ENCODE data around the gene KIF2C.
"Not testable (repeated sequence)": the region's sequence is repeated elsewhere in the genome, so short reads cannot be mapped to it uniquely, and the experiment has no call there.

The KIF2C gene

DNA sequence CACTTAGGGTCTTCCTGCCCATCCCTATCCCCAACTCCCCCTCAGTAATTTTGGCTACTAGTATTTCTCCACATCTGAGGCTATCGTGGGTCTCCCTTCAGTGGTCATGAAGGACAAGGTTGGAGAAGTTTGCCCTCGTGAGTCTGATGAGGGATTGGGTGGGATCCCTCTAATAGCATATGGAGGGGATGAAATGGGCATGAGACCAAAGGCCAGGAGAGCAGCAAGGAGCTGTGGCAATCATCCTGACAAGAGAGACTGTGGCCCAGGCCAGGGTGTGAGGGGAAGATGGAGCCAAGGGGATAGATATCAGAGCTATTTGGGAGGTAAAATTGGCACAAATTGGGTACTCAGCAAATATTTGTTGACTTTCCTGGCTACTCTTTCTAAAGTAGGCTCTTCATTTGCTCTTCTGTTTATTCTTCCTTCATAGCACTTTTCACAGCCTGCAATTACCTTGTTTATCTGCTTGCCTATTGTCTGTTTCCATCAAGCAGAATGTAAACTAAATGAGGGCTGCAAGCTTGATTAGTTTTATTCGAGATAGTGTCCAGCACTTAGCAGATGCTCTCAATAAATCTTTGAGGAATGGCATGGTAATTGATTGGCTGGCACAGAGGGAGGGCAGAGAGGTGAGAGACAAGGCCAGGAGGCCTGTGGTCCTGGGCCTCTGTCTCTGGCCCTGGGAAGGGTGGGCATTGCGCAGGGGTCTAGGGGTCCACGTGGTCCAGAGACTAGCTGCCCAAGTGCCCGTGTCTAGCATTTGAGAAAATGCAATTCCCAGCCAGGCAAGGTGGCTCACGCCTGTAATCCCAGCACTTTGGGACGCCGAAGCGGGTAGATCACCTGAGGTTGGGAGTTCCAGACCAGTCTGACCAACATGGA lies 59.1 kb downstream of the KIF2C start:
- DNase-seq (ENCODE audit: low spot score): no peak

DNA sequence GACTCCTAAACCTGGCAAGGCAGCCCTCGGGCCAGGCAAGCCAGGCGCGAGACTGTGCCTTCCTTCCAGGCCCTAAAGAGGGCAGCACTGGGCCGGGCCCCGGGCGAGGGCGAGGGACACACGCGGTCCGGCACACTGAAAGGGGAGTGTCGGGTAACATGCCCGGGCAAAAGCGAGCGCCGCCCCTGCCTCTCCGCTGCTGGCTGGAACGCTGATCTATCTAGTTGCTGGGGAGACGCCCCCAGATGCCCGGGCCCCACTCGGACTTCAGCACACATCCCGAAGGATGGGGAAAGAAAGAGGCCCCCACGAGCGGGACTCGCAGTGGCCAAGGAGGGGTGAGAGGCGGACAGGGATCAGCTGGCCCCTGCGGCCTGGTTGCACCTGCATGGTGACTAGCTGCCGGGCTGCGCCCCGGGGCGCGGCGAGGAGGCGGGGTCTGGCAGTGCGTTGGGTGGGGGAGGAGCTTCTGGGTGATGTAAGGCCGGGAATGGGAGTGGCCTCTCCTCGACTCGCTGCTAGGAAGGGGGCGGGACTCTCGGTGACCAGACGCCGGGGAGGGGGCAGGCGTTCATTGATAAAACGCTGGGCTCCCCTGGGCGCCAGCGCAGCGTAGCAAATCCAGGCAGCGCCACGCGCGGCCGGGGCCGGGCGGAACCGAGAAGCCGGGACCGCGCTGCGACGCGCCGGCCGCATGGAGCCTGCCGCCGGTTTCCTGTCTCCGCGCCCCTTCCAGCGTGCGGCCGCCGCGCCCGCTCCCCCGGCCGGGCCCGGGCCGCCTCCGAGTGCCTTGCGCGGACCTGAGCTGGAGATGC lies 60.3 kb downstream of the KIF2C start, which contains the start of gene PLK3:
PLK3 (plus strand) TSS at position 608 of the 815 bp plus-strand sequence; CDS start at position 695, 87 bp downstream.
- peak; percentile 91 for DNase-seq (ENCODE audit: low spot score)

DNA sequence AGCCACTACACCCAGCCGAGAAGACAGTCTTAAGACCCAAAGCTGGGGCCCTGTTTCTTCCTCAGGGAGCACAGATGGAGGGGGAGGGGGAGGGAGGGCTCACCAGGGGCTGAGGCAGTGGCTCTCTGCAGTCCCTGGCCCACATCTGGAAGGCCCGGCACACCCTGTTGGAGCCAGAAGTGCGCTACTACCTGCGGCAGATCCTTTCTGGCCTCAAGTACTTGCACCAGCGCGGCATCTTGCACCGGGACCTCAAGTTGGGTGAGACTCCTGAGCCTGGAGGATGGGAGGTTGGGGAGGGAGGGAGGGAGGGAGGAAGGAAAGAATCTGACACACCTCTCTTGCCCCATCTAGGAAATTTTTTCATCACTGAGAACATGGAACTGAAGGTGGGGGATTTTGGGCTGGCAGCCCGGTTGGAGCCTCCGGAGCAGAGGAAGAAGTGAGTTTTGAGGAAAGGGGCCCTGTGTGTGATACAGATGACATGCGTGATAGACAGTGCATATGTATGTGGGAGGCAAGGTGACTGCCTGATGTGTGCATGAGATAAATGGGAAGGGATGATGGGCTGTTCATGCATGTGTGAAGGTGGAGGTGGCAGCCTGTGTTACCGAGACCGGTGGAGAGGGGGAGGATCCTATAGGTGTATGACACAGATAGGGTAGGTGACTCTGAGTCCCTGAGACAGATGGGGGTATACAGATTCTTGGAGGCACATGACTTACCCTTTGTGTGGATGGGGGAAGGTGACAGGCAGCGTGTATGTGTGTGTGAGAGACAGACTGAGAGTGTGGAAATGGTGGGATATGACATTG lies 62.1 kb downstream of the KIF2C start:
- DNase-seq (ENCODE audit: low spot score): no peak

DNA sequence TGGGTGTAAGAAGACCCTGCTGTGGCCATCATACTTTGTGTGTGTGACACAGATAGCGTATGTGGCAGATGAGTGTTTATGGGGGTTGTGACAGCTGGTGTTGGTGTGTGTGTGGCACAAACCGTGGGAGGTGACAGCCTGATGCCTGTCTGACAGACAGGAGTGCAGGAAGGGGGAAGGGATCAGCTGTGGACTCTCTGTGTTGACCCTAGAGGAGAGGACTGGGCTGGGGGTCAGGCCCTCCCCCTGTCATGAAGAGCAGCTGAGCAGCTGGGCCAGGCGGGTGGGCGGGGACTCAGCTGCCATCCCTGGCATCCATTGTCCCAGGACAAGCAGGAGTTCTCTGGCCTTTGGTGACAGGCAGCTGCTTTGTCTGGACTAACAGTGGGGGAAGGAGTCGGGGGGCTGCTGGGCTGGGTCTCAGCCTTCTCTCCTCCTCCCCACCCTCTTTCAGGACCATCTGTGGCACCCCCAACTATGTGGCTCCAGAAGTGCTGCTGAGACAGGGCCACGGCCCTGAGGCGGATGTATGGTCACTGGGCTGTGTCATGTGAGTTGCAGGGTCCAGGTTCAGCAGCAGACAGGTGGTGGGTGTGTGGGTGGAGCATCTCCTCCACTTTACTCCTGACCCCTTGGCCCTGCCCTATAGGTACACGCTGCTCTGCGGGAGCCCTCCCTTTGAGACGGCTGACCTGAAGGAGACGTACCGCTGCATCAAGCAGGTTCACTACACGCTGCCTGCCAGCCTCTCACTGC lies 62.8 kb downstream of the KIF2C start:
- no peak for DNase-seq (ENCODE audit: low spot score)

DNA sequence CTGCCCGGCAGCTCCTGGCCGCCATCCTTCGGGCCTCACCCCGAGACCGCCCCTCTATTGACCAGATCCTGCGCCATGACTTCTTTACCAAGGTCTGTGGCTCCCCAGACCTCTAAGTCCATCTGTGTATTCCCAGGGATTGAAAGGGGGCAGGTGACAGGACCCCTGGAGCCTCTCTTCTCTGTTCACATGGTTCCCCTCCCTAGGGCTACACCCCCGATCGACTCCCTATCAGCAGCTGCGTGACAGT lies 63.4 kb downstream of the KIF2C start:
- no peak for DNase-seq (ENCODE audit: low spot score)

DNA sequence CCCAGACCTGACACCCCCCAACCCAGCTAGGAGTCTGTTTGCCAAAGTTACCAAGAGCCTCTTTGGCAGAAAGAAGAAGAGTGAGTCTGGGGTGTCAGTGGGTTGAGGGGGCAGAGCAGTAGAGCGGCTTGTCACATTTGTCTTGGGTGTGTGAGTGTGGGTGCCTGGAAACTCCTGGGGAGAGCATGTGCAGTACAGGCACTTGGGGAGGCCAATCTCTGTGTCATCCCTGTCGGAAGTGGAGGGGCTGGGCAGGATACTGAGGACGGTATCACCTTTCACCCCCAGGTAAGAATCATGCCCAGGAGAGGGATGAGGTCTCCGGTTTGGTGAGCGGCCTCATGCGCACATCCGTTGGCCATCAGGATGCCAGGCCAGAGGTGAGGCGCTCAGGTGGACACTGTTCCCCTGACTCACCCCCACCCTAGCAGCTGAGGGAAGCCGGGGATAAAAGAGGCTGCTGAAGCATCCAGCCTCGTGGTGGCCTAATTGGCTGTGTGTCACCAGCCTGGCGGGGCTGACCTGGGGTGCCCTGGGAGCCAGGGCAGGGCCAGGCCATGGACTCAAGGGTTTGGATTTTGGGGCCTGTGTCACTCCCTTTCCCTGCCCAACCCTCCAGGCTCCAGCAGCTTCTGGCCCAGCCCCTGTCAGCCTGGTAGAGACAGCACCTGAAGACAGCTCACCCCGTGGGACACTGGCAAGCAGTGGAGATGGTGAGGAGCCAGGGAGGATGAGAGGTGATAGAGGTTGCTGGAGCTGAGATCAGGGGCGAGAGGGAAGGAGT lies 63.9 kb downstream of the KIF2C start:
- DNase-seq (ENCODE audit: low spot score): no peak

DNA sequence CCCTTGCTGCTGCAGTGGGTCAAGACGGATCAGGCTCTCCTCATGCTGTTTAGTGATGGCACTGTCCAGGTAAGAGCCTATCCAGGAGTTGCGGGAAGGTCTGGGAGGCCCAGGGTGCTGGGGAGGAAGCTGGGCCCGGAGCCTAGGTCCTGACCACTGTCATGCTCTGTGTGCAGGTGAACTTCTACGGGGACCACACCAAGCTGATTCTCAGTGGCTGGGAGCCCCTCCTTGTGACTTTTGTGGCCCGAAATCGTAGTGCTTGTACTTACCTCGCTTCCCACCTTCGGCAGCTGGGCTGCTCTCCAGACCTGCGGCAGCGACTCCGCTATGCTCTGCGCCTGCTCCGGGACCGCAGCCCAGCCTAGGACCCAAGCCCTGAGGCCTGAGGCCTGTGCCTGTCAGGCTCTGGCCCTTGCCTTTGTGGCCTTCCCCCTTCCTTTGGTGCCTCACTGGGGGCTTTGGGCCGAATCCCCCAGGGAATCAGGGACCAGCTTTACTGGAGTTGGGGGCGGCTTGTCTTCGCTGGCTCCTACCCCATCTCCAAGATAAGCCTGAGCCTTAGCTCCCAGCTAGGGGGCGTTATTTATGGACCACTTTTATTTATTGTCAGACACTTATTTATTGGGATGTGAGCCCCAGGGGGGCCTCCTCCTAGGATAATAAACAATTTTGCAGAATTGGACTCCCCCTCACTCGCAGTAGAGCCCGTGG lies 65.8 kb downstream of the KIF2C start:
- DNase-seq (ENCODE audit: low spot score): no peak

DNA sequence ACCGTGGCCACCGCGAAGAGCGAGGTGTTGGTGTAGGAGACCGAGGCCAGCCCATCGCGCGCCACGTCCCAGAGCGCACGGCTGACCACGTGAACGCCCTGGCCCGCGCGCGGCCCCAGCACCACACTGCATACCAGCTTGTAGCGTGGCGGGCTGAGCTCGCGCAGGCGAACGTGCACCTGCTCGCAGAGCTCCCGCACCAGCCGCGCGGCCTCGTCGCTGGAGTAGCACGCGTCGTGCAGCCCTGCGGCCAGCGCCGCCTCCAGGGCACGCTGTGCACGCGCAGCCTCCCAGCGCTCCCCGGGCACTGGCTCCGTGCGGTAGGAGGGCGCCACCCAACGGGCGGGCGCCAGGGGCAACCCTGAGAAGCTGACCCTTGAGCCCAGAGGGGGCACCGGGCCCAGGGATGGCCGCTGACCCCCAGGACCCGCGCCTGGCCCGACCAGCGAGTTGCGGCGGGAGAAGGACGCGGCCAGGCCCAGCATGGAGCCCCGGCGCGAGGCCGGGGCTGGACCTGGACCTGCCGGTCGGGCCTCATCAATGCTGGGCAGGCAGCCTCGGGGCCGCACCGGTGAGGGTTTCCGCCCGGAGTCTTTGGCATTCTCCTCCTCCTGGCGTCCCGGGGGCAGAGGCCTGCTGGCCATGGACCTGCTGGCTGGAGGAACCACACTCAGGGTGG lies 66.5 kb downstream of the KIF2C start:
- DNase-seq (ENCODE audit: low spot score): no peak

DNA sequence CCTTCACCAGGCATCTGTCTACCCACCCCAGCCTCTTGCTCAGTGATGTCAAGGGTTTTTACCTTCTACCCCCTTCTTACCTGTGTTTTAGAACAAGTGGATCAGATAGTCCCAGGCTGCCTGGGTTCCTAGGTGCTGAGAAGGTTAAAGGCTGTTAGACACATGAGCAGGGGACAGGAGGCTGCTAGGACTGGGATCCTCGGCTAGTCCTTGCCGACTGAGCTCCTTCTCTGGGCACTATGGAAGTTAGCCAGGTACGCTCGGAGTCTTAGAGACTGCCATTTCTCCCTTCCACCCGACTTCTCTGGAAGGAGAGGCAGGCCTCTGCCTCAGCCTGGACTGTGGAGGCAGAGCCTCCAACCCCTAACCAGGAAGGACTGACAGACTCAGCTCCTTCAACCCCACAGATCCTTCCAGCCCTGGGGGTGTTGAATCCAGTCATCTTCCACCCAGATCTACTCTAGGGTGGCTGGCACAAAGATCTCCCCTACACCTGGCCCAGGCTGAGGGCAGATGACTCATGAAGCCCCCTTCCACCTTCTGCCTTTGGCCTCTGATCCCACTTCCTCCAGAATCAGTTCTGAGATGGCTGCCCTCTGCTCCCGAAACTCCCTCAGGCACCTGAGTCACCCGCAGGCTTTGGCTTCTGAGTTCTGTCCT lies 67.2 kb downstream of the KIF2C start, which contains the start of gene DYNLT4:
DYNLT4 (minus strand) TSS at position 648 of the 660 bp plus-strand sequence. CDS start 683 bp downstream, outside the sequence.
- no peak for DNase-seq (ENCODE audit: low spot score)

DNA sequence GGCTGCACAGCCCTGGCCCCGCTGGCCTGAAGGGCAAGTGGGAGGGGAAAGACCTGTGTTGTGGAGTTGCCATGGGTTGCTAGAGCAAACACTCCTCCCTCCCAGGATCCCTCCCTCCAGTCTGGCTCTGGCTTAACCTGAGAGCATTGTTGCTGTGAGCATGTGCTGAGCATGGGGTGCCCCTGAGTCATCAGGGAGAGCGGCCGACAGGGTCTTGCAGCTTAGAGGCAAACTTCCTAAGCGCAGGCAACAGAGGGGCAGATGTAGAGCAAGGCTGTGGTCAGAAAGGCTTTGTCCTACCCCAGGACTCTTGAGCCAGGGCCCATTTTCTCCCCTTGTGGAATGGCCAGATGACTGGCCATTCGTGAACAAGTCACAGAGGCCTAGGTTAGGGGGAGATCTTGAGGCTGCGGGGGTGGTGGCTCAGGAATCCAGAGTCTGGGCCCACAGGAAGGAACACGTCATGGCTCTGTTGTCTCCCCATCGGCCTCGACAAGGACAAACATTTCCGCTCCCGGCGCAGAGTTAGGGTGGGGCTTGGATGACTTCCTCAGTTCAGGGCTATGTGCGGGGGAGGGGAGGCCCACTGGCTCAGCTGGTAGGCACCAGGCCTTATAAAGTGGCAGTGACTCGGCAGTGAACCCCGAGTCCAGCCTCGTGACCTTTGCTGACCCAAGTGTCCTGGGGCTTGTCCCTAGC lies 67.9 kb downstream of the KIF2C start:
- peak; percentile 72 for DNase-seq (ENCODE audit: low spot score)

DNA sequence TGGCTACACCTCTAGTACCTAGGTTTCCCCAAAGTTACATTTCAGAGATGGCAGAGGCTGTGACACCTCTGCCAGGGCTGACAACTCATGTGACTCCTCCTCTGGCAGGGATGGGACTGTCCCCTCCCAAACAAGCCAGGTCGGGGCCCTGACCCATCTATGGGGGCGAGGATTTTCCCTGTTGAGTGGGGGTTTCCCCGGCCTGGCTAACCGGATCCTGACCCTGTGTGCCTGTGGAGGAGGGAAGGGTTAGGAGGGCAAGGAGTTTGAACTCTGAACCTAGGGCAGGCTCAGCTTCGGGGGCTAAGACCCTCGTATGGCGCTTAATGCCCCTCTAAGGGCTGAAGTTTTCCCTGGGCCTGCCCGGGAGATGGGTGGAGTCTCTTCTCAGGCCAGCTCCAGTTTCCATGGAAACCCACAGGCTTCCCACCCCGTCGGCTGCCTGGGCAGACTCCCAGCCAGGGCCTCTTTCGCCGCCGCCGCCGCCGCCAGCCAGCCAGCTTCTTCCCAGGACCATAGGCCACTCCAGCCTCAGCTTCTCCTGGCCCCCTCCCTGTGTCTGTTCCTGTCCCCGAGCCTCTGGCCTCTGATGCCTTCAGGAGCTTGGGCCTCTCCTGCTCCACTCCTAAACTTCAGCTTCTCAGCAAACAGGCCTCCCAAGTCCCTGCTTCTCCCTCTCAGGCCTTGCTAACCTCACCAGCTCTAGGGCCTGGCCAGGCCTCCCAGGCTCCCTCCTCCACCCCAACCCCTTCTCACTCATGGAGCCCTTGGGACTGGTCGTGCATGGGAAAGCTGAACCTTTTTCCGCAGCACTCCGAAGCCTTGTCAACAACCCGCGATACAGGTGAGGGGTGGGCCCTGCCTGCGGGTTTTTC lies 68.7 kb downstream of the KIF2C start, which contains the start of gene BTBD19:
BTBD19 (plus strand) TSS at position 461 of the 875 bp plus-strand sequence; CDS start at position 759, 298 bp downstream.
- peak; percentile 85 for DNase-seq (ENCODE audit: low spot score)

DNA sequence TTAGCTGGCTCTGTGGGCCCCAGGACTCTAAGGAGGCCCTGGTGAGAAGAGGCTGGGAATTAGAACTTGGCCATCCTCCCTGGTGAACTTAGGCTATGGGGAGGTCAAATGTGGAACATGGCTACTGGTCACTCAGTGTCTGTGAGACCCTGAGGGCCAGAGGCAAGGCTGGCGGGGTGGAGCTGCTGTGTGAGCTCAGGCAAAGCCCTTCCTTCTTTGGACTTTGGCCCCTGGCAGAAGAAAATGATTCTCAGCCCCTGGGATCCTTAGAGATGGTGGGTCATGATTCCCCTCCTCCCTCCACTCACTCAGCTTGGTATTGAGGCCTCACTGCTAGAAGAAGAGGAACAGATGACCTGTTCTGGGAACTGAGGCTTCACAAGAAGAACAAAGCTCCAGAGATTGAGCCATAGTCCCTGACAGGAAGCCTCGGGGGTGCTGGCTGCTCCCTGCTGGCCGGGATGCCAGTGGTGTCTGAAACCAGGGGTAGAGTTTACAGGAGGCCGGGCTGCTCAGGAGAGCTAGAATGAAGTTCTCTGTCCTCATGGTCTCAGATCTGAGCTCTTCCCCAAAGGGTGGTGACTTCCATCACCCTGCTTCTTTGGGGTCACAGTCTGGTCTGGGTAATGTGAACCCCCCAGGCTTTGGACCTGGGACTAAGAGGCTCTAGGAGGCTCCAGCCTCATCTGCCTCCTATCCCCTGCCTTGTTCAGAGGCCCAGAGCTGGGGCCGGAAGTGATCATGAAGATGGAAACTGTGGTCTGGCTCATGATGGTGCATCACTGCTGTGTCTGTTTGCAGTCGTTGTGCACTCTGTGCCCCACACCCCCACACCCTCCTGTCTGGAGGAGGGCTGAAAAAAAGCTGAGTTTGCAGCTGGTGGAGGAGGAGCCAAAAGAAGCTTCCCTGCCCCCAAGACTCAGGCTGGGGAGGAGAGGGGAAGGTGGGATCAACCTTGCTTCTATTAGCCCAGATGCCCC lies 69.6 kb downstream of the KIF2C start:
- no peak for DNase-seq (ENCODE audit: low spot score)

DNA sequence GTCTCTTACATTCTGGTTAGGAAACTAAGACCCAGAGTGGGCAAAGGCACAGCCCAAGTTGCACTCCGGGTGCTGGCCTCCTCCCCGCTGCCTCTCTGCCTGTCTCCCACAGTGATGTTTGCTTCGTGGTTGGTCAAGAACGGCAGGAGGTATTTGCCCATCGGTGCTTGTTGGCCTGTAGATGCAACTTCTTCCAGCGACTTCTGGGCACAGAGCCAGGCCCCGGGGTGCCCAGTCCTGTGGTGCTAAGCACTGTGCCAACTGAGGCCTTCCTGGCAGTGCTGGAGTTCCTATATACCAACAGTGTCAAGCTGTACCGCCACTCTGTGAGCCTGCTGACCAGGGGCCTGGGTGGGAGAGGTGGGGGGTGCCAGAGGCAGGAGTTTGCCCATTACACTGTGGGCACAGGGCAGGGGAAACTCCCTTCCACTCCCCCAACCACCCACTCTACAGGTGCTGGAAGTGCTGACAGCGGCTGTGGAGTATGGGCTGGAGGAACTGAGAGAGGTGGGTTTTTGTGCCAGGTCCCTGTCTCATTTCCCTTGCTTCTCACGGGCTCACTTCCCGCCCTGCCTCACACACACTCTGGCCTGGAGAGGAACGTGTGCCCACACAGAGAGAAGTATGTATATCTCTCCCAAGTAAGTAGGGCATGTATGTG lies 70.6 kb downstream of the KIF2C start:
- DNase-seq (ENCODE audit: low spot score): no peak

DNA sequence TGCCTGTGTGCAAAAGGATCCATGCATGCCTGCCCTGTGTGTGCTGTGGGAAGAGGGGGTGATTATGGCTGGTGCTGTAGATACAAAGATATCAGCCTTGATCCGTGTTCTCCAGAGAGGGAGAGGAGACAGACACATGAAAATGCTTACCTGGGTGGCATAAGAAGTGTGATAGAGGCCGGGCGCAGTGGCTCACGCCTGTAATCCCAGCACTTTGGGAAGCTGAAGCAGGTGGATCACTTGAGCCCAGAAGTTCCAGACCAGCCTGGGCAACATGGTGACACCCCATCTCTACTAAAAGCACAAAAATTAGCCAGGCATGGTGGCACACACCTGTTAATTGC lies 71.1 kb downstream of the KIF2C start:
- DNase-seq (ENCODE audit: low spot score): not testable (repeated sequence)

DNA sequence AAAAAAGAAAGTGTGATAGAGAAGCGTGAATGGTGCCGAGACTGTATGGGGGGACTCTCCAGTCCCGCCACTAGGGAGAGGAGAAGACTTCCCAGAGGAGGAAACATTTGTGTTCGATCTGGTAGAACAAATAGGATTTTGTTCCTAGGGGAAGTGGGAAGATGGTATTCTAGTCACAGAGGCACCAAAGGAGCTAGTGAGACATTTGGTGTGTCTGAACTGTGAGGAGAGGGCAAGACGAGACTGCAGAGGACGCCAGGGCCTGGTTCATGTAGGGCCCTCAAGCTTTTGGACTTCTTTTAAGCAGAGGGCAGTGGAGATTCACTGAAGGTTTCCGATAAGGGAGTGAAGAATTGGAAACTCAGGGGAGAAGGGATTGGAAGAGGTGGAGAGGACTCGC lies 71.6 kb downstream of the KIF2C start:
- DNase-seq (ENCODE audit: low spot score): no peak
